Kidney tubule cell (primary cell): Measurements from ENCODE around the gene CAMTA1.

ENCODE experiments used
- DNase-seq: peaks from one replicate; pipeline ENCODE4 v3.0.0-alpha.2; 2018; ENCODE audit warnings: low spot score

CAMTA1 gene

DNA sequence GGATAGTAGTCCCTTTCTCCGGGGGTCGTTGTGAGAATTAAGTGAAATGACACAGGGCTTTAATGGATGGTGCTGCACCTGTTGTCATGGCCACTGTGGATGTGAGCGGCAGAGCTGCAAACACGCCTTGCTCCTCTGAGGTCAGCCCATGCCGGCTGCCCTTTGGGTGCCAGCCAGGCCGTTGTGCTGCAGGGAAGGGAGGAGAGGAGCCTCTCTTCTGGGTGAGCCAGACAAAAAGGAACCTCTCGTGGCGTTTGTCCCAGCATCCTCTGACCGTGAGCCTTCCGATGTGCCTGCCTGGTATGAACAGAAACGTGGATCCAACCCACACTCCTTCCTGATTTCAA is 602.9 kb downstream of the CAMTA1 start:
- DNase-seq, result no peak

GRCh38 chr1:7388488-7389185 is 603.4 kb downstream of the CAMTA1 start:
- no peak for DNase-seq

GRCh38 chr1:7389201-7389905 is 604.1 kb downstream of the CAMTA1 start:
- no peak for DNase-seq

- no peak for DNase-seq
These were observed 604.8 kb downstream of the CAMTA1 start for GRCh38 chr1:7389906-7390603.

DNA sequence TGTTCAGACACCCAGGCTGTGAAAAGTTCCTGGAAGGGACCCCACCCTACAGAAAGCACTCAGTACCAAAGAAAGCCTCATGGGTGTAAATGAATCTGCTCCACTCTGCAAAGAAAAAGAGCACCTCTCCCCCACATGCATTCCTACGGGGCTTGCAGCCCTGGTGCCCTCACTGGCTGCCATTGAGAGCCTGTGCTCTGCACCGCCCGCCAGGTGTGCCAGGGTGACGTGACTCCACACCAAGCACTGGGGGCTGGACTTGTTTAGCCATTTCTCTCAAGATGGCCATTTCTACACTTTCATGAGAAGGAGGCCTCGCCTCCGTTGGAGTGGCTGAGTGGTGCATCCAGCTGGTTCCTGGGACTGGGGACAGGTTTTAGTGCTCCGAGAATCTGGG is 605.3 kb downstream of the CAMTA1 start:
- no peak for DNase-seq

- DNase-seq, result no peak
These were observed 607.9 kb downstream of the CAMTA1 start for GRCh38 chr1:7393136-7393535.

DNA sequence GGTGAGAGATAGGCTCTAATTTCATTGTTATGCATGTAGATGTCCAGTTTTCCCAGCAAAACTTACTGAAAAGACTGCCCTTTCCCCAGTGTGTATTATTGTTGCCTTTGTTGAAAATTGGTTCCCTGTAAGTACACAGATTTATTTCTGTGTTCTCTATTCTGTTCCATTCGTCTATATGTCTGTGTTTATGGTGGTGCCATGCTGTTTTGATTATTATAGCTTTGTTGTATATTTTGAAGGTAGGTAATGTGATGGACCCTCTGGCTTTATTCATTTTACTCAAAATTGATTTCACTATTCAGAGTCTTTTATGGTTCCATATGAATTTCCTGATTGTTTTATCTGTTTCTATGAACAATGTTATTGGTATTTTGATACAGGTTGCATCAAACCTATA is 610.0 kb downstream of the CAMTA1 start:
- DNase-seq, result no peak

GRCh38 chr1:7398982-7399381 is 613.7 kb downstream of the CAMTA1 start:
- DNase-seq, result no peak

DNA sequence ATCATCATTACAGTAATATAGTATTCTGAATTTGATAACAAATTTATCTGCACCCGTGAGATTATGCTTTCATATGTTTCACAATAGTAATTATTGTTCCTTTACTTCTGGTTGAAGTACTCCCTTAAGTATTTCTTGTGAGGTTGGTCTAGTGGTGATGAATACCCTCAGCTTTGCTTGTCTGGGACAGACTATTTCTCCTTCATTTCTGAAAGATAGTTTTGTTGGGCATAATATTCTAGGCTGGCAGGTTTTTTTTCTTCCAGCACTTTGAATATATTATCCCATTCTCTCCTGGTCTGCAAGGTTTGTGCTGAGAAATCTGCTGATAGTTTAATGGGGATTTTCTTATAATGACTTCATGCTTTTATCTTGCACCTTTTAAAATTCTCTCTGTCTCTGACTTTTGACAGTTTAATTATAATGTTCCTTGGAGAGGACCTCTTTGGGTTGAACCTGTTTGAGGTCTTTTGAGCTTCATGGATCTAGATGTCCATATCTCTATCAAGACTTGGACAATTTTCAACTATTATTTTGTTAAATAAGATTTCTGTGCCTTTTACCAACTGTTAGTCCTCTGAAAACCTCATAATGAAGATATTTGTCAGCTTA is 614.4 kb downstream of the CAMTA1 start:
- no peak for DNase-seq

GRCh38 chr1:7400566-7400965 is 615.3 kb downstream of the CAMTA1 start:
- DNase-seq, result no peak

DNA sequence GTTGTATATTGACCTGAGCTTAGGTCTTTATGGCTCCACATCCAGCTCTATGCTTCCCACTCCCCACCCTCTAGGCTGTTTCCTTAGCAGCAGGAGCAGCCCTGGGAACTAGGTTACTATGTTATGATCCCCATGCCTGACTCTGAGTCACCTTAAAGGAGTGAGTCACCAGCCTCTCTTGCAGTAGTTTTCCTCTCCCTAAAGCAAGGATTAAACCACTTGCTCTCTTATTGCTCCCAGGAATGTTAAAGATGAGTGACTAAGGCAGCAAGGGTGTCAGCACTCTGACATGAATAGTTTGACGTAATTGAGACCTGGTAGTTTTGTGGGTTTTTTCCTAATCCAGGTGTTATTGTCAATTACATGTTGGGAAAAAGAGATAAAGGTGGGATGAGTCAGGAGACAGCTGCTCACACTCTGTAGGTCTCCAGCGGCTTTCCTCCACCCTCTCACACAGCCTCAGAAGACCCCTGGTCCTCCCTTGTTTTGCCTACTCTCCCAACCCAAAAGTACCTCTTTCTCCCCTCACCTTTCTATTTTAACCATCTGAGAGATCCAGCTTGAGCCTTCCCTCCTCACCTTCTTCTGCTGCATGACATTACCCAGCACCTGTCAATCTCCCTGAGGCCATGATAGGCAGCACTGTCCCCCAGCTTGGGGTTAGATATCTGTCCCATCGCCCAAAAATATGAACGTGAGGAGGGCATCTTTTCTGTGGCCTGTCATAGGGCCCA is 616.7 kb downstream of the CAMTA1 start:
- DNase-seq, result peak; percentile 100

GRCh38 chr1:7402548-7402850 is 617.2 kb downstream of the CAMTA1 start:
- DNase-seq, result no peak

DNA sequence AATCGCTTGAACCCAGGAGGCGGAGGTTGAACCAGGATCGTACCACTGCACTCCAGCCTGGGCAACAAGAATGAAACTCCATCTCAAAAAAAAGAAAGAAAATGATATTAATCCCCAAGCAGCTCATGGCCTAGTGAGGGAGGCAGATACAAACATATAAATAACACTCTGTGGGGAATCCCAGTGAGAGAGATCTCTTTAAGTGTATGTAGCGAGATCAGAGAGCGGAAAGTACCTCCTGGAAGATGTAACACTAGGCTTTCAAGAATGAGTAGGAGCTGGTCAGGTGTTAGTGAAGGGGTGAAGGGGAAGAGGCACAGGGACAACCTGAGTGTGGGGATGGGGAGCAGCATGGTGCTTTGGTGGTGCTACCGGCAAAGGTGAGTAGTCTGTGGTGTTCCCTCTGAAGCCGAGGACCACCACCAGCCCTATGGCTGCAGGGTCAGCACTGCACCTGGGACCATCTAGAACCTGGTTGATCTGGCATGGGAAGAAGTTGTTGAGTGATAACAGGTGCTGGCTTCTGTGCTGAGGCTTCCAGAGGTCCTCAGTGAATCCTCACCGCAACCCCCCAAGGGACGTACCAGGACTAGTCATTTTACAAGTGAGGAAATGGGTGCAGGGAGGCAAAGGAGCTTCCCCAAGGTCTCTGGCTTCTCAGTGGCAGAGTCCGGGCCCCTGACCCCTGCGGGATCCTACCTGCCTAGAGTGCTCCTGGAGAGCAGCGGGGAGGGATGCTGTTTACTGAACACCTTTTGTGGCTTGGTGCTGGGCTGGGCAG is 618.2 kb downstream of the CAMTA1 start:
- peak; percentile 55 for DNase-seq

DNA sequence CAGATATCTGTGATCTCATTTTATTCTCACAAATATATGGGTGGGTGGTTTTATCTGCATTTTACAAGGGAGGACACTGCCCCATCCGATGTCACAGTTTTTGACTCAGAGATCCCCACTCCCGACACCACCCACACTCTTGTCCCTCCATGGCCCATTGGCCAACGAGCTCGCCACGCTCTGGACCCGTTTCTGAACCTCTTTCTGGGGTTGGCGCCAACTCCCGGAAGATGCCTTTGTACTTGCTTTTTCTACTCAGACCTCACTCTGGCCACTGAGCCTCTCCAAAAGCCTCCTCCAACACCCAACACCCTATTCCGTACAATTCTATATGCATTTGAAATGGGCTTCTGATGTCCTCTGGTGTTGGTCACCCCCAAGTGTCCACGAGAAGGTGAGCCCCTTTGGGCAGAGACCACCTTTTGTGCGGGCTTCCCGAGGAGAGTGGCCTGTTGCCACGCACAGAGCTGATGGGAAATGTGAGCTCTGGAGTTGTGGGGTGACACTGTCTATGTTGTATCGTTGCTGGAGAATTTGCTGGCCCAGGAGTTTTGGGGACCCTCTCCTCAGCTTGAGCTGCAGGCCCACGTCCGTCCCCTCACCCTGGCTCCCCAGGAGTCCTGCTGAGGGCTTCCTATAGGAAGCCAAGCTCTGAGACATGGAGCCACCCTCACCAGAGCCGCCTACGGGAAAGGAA is 618.9 kb downstream of the CAMTA1 start:
- no peak for DNase-seq

- DNase-seq, result no peak
These were observed 620.7 kb downstream of the CAMTA1 start for GRCh38 chr1:7405844-7406500.

- no peak for DNase-seq
These were observed 621.6 kb downstream of the CAMTA1 start for GRCh38 chr1:7406641-7407543.

GRCh38 chr1:7407544-7407895 is 622.3 kb downstream of the CAMTA1 start:
- no peak for DNase-seq

GRCh38 chr1:7407980-7408770 is 622.9 kb downstream of the CAMTA1 start:
- DNase-seq, result no peak

DNA sequence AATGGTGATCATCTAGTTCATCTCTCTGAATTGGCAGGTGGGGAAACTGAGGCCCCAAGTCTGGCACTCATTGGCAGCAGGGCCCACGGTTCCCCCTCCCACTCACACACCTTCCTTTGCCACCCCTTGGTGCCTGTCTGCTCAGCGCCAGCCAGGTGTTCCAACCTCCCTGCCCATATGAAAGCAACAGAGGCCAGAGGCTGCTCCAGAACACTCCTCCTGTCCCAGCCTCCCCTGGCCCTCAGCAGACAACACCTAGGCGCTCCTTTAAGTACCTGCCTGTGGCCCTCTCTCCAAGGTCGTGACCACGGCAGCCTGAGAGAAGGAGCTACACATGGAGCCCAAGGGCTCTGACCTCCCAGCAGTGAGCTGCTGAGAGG is 623.5 kb downstream of the CAMTA1 start:
- no peak for DNase-seq
